ENCODE measurements around the gene TMEM179B. TPM values are rescaled to one million over a fixed set of nuclear protein-coding genes. Genes with fewer than 3 reads are reported as not detected.

Gene TMEM179B
- total and polyA plus RNA-seq, 2 of the 13 experiments (the other 11 are each of a cell fraction or from before 2014, with no cell fraction given): 24.8 to 25.7 TPM

GRCh38 chr11:62791501-62792201 is 4.4 kb downstream of the TMEM179B start, which contains the start of gene TMEM223 (continued):
- TF ChIP-seq STAT6 (CRISPR knock-in tag; IDR thresholded peaks at IDR 0.05; ENCODE audit: borderline replicate concordance): no peak; the same call in 1 of the 2 replicates
- TF ChIP-seq ZNF20 (CRISPR knock-in tag; IDR thresholded peaks at IDR 0.05): no peak
- TF ChIP-seq MYPOP (CRISPR knock-in tag; IDR thresholded peaks at IDR 0.05): peak; percentile 51; the same call in 1 of the 2 replicates
- TF ChIP-seq ZNF773 (CRISPR knock-in tag; IDR thresholded peaks at IDR 0.05; ENCODE audit: borderline replicate concordance): no peak
- TF ChIP-seq ARHGAP35 (CRISPR knock-in tag; IDR thresholded peaks at IDR 0.05; ENCODE audit: borderline replicate concordance): peak; percentile 77
- peak; percentile 41; the same call in 1 of the 2 replicates for TF ChIP-seq ETV6 (CRISPR knock-in tag; conservative IDR thresholded peaks at IDR 0.05)
- TF ChIP-seq TCF7L2 (IDR thresholded peaks at IDR 0.05; ENCODE audit: low read depth, low read length): no peak
- no peak for TF ChIP-seq SNAPC4 (CRISPR knock-in tag; IDR thresholded peaks at IDR 0.05)
- TF ChIP-seq ZBTB39 (CRISPR knock-in tag; IDR thresholded peaks at IDR 0.05): no peak; the same call in 1 of the 2 replicates
- no peak for TF ChIP-seq SMARCC2 (IDR thresholded peaks at IDR 0.05)
- TF ChIP-seq ELF3 (CRISPR knock-in tag; IDR thresholded peaks at IDR 0.05): peak; percentile 84
- peak; percentile 75 for TF ChIP-seq ARNT2 (CRISPR knock-in tag; IDR thresholded peaks at IDR 0.05; ENCODE audit: low read depth)
- peak; percentile 84; the same call in 1 of the 2 replicates for TF ChIP-seq ZNF160 (CRISPR knock-in tag; IDR thresholded peaks at IDR 0.05)
- TF ChIP-seq ZNF704 (CRISPR knock-in tag; IDR thresholded peaks at IDR 0.05; ENCODE audit: borderline replicate concordance): no peak
